ENCODE results near the gene B9D2. TPM values are rescaled to one million over a fixed set of nuclear protein-coding genes. Genes with fewer than 3 reads are reported as not detected.
A peak's percentile ranks its signal among the peaks of the same experiment; 100 is the strongest.

B9D2 gene
- polyA plus RNA-seq, 3 donors from 2014 or later, result 8.9 to 14.8 (median 14.7) TPM

GRCh38 chr19:41305927-41306793 lies 57.8 kb downstream of the B9D2 start:
- Mint-ChIP-seq H3K9me3 (no peaks in the 10 kb centered on the region), H3K27me3 (ENCODE audit: low read depth in 3 of 3) (peaks cover 39 to 54% (median 52%) of the 10 kb centered on the region in 3 donors), H3K4me1 (peaks cover 98 to 100% of the 10 kb centered on the region in 2 donors), H3K4me3 (peak overlapping the region; percentile 91 to 98 (median 96)), H3K27ac (peak overlapping the region; percentile 96 to 100 (median 100)), H3K36me3 (peaks cover 30 to 41% (median 33%) of the 10 kb centered on the region in 3 donors)
- DNase-seq, result no peak

DNA sequence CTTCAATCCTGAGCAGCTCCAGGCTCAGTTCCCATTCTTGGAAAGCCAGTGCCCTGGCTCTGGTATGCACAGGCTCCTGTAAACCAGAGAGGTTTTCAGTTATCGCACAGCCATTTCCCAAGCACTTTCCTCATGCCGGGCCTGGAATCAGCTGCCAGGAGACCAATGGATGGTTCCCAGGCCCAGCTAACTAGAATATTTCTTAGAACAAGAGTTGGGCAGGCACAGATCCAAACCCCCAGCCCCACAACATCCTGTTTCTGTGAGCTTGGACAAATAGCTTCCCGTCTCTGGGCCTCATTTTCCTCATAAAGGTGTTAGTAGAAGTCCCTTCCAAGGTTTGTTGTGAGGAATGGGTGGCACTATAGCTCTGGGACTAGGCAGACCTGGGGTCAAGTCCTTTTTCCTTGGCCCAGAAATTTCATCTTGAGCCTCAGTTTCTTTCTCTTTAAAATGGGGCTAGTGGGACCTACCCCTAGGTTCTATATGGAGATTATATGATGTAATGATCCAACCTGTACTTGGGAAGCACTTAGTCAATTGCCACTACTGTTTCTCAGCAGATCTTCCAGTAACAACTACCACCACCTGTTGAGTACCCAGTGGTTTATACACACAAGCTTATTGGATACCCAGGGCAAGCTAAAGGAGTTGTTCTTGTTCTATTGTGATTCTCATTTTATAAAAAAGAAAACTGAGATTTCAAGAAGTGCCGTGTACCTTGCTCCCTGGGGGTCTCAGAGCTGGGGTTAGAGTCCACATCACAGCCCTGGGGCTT lies 59.1 kb downstream of the B9D2 start:
- Mint-ChIP-seq H3K27ac (peak overlapping the region; percentile 98 to 100 (median 100)), H3K4me1 (peaks cover 98 to 100% of the 10 kb centered on the region in 2 donors), H3K4me3 (peak overlapping the region; percentile 11 to 95 (median 90)), H3K27me3 (ENCODE audit: low read depth in 3 of 3) (peaks cover 30 to 49% (median 49%) of the 10 kb centered on the region in 3 donors), H3K36me3 (peaks cover 33 to 45% (median 34%) of the 10 kb centered on the region in 3 donors), H3K9me3 (no peaks in the 10 kb centered on the region)
- no peak for DNase-seq

Other genes with a start within 250 kb of the B9D2 start
- not detected for gene CYP2F1, start 249.7 kb downstream of the B9D2 start, polyA plus RNA-seq
- gene CYP2S1, start 170.9 kb downstream of the B9D2 start, polyA plus RNA-seq, result 1 to 10 TPM in 1 of 3 donors, under 1 TPM in 1, not detected in 1; 0.17 to 1.4 TPM
- 1 to 10 TPM in 1 of 3 donors, under 1 TPM in 2; 0.61 to 1.2 (median 0.97) TPM for gene AXL, start 144.9 kb downstream of the B9D2 start, polyA plus RNA-seq
- 100 to 1,000 TPM in 1 of 3 donors, 10 to 100 TPM in 2; 23.3 to 103 (median 48.8) TPM for gene HNRNPUL1, start 99.8 kb downstream of the B9D2 start, polyA plus RNA-seq
- 10 to 100 TPM; 14.2 to 38.2 (median 16.9) TPM for gene CCDC97, start 54.0 kb downstream of the B9D2 start, polyA plus RNA-seq
- gene TGFB1, start 10.2 kb downstream of the B9D2 start, polyA plus RNA-seq, result 100 to 1,000 TPM in 1 of 3 donors, 10 to 100 TPM in 2; 51.4 to 196 (median 66.4) TPM
- gene TMEM91, start 12.4 kb upstream of the B9D2 start, polyA plus RNA-seq, result 1 to 10 TPM; 5.2 to 7.0 (median 6.1) TPM
- 10 to 100 TPM; 44.0 to 58.6 (median 50.3) TPM for gene EXOSC5, start 33.2 kb upstream of the B9D2 start, polyA plus RNA-seq
- gene BCKDHA, start 33.7 kb upstream of the B9D2 start, polyA plus RNA-seq, result 10 to 100 TPM; 70.8 to 76.9 (median 75.5) TPM
- 1 to 10 TPM in 1 of 3 donors, under 1 TPM in 1, not detected in 1; 0.23 to 1.3 TPM for gene B3GNT8, start 63.2 kb upstream of the B9D2 start, polyA plus RNA-seq
- 10 to 100 TPM; 70.5 to 90.4 (median 77.3) TPM for gene DMAC2, start 75.8 kb upstream of the B9D2 start, polyA plus RNA-seq
- gene ERICH4, start 79.0 kb upstream of the B9D2 start, polyA plus RNA-seq, result not detected
- 10 to 100 TPM; 16.0 to 44.9 (median 43.7) TPM for gene CEACAM21, start 212.0 kb upstream of the B9D2 start, polyA plus RNA-seq

Data from immature natural killer cell (primary cell).